DMS79 (cell line): Measurements from ENCODE around the gene CLDN3.
A peak's percentile ranks its signal among the peaks of the same experiment; 100 is the strongest.
"Not testable (repeated sequence)": the region's sequence is repeated elsewhere in the genome, so short reads cannot be mapped to it uniquely, and the experiment has no call there.

Source experiments
- DNase-seq: peaks from one replicate; lab custom pipeline; 2025; lab: John Stamatoyannopoulos, UW

Gene CLDN3

DNA sequence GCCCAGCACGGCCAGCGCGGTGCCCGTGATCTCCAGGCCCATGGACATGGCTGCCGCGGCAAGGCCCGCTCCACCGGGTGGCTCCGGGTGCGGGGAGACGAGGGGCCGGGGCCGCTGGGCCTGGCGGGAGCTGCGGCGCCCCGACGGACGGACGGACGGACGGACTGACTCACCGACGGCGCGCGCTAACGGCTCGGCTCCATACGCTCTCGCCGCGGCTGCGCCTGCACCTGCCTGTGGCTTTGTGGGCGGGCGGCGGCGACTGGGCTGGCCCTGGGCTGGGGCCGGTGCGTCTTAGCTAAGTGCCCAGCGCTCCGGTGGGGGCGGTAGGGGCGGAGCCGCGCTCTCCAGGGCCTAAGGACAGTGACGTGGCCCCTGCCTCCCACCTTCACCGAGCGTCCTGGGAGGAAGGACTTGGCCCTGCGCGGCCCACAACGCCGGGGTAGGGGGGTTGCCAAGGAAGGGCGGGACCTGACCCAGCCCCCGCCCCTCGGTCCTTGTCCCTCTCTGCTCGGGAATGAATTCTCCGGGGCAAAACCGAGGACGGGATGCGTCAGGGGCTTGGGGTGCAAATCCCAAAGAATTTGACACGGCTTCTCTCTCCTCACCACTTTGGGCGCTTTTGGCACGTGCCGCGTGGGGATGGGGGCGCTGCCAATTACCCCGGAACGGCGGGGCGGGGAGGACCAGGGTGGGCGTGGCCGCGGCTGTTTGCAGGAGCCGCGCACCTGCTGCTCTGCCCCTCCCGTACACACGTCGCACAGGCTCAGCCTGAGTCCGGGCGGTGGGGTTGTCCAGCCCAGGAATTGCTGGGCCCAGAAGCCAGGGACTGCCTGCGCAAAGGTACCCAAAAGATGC, at the start of gene CLDN3:
TSS of gene CLDN3 (minus strand) at position 269 of the 858 bp plus-strand sequence. CDS start at position 48, 221 bp downstream.
- peak; percentile 95 for DNase-seq

DNA sequence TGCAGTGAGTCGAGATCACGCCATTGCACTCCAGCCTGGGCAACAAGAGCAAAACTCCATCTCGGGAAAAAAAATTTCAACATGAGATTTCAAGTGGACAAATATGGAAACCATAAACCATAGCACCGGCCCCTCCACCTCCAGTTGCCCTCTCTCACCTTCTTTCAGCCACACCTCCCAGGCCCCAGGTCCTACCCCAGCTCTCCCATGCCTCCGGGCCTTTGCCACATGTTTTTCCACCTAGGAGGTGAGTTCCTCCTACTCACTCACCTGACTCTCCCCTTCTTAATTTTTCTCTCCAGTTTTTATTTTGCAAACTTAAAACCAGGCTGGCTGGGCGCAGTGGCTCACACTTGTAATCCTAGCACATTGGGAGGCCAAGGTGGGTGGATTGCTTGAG, 47.1 kb upstream of the CLDN3 start:
- DNase-seq = no peak

DNA sequence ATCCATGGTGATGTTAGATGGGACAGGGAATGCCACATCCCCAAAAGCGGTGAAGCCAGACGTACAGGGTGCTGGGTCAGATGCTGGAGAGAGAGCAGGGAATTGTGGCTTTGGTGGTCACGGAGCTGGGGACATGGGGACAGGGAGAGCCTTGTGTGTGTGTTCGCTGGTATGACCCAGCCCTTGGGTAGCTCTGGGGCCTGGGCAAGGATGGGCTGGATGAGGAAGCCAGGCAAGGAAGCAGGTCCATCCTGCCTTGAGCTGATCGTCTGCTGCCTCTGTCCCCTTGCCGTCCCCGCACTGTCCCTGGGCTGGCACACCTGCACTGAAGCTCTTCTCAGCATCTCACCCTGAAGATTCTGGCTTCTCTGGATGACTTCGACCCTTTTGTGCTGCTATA, 45.4 kb upstream of the CLDN3 start:
- DNase-seq = no peak

GRCh38 chr7:73812996-73813395, 42.9 kb upstream of the CLDN3 start:
- no peak for DNase-seq

GRCh38 chr7:73811760-73812168, 41.7 kb upstream of the CLDN3 start:
- no peak for DNase-seq

GRCh38 chr7:73810998-73811360, 40.9 kb upstream of the CLDN3 start:
- no peak for DNase-seq

DNA sequence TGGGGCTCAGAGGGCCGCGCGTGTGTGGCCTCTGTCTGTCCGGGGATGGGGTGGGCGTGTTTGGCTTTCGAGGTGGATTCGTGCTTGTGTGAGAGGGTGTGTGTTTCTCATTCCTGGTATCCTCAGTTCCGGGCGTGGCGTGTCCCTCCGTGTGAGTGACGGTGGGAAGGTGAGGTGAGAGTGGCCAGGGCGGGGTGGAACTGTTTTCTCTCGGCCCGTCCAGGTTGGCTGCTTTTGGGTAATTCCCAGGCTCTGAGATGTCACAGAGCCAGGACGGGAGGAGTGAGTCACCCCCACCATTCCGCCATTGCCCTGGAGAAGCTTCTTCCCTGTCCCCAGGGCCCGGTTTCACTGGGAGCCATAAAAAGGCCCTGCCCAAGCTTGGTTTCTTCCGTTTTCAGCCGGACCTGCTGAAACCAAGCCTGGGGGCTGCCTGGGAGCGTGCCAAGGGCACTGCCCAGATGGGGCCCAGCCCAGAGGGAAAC, 39.4 kb upstream of the CLDN3 start:
- no peak for DNase-seq

GRCh38 chr7:73802459-73802858, 32.4 kb upstream of the CLDN3 start:
- DNase-seq = no peak

- DNase-seq = no peak
These were observed 31.5 kb upstream of the CLDN3 start for GRCh38 chr7:73801577-73801976.

DNA sequence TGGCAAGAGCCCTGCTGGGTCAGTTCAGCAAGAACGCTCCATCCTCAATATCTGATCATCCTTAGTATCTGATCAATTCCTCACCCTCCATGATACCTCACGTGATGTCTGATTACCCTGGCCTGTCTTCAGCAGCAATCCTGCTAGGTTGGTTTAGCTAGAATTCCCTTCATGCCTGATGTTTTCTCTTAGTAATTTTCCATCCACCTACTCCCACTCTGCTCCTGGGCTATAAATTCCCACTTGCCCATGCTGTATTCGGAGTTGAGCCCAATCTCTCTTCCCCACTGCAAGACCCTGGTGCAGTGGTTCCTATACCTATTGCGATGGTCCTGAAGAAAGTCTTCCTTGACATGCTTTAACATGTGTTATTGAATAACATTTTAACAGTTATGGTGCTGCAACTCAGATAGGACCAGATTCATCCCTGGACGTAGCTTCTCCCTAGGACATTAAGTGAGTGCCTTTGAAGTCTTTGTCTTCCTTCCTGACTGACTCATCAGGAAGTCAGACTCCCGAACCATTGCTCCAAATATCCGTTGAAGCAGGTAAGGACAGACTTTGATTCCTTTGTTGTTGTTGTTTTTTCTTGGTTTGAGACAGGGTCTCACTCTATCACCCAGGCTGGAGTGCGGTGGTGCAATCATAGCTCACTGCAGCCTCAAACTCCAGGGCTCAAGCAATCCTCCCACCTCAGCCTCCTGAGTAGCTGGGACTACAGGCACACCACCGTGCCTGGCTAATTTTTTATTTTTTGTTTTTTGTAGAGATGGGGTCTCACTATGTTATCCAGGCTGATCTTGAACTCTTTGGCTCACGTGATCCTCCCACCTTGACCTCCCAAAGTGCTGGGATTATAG, 29.4 kb upstream of the CLDN3 start:
- no peak for DNase-seq

GRCh38 chr7:73797176-73797575, 27.1 kb upstream of the CLDN3 start:
- not testable (repeated sequence) for DNase-seq

DNA sequence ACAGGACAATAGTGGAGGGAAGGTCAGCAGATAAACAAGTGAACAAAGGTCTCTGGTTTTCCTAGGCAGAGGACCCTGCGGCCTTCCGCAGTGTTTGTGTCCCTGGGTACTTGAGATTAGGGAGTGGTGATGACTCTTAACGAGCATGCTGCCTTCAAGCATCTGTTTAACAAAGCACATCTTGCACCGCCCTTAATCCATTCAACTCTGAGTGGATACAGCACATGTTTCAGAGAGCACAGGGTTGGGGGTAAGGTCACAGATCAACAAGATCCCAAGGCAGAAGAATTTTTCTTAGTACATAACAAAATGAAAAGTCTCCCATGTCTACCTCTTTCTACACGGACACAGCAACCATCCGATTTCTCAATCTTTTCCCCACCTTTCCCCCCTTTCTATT, 26.6 kb upstream of the CLDN3 start:
- not testable (repeated sequence) for DNase-seq

- not testable (repeated sequence) for DNase-seq
These were observed 25.1 kb upstream of the CLDN3 start for GRCh38 chr7:73795188-73795587.

DNA sequence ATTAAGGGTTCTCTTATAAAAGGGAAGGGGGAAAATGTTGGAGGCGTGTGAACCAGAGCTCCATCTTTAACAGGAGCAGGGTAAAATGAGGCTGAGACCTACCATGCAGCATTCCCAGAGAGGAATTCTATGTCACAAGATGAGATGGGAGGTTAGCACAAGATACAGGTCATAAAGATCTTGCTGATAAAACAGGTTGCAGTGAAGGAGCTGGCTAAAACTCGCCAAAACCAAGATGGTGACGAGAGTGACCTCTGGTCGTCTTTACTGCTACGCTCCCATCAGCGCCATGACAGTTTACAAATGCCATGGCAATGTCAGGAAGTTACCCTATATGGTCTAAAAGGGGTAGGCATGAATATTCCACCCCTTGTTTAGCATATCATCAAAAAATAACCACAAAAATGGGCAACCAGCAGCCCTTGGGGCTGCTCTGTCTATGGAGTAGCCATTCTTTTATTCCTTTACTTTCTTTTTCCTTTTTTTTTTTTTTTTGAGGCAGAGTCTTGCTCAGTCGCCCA, 21.2 kb upstream of the CLDN3 start:
- DNase-seq = not testable (repeated sequence)

GRCh38 chr7:73789051-73789450, 19.0 kb upstream of the CLDN3 start:
- DNase-seq = no peak

DNA sequence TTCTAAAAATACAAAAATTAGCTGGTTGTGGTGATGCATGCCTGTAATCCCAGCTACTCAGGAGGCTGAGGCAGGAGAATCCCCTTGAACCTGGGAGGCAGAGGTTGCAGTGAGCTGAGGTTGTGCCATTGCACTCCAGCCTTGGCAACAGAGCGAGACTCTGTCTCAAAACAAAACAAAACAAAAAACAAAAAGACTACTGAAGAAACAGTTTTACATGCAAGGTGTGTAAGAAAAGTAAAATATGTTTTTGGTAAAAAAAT, 17.6 kb upstream of the CLDN3 start:
- not testable (repeated sequence) for DNase-seq

- DNase-seq = no peak
These were observed 16.5 kb upstream of the CLDN3 start for GRCh38 chr7:73786588-73786987.

- no peak for DNase-seq
These were observed 9.4 kb upstream of the CLDN3 start for GRCh38 chr7:73779517-73779916.

GRCh38 chr7:73778801-73779389, 8.8 kb upstream of the CLDN3 start:
- DNase-seq = no peak

- no peak for DNase-seq
These were observed 4.9 kb upstream of the CLDN3 start for GRCh38 chr7:73774923-73775322.

DNA sequence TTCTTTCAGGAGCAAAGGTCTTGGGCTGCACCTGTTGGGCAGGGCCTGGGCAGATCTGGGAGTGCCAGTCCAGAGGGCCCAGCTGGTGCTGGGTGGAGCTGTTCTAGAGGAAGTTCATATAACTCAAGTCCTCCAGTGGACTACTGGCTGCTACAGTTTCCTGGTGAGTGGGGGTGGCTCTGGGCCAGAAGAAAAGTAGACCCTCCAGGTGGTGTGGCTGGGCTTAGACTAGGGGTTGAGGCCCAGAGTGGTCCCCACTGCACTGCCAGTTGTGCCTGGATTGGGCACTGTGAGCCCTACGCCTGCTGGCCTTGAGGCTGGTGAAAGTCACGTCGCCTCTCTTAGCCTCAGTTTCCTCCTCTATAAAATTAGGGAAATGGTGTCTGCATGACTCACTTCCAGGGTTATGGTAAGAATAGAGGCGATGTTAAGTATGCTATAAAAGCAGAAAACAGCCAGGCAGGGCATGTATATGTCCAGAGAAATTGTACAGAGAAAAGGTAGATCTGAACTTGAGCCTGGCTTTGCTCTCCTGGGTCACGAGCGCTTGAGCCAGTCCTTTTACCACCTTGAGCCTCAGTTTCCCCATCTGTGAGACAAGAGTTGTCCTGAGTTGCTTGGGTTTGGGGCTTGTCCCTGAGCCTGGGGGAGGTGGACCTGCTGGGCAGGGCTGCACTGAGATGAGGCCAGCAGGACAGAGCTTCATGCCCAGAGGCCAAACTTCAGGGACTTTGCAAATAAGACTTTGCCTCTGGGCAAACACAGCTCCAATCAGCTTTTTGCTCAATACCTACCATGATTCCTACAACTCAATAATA, 3.8 kb upstream of the CLDN3 start:
- DNase-seq = no peak
